Measurements from ENCODE around the gene CNTNAP4. TPM values are rescaled to one million over a fixed set of nuclear protein-coding genes. Genes with fewer than 3 reads are reported as not detected.
A peak's percentile ranks its signal among the peaks of the same experiment; 100 is the strongest.

The CNTNAP4 gene
- total RNA-seq, 1 donor from 2014 or later = not detected

DNA sequence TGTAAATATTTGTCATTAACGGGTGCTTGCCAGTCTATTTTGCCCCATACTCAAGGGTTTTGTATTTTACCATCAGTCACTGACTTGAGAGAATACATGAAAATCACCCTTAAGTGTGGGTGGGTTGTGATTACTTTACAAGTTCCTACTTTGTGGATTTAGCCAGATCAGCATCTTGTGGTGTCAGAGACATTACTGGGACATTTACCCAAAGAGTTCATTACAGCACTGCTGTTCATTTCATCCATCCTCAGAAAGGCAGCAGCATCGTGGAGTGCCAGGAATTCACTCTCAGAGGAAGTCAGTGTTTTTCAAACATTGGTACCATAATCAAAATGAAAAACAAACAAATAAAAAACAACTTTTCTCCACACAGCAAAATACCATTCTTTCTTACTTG lies 110.8 kb downstream of the CNTNAP4 start:
- ATAC-seq (no peak), DNase-seq (ENCODE audit: low spot score) (no peak)

DNA sequence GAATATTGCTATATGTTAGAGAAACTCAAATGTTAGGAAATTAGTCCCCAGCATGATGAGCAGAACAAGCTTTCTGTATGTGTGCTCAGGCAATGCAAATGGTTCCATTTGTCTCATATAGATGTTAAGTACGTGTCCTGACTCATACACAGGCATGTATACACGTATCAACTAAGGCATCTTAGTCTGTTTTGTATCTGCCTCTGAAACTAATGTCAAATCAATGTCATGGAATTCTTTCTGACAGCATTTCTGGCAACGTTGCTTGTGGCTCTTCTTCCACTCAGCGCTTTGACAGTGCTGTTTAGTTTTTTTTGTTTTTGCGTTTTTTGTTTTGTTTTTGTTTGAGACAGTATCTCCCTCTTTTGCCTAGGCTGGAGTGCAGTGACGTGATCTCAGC lies 111.9 kb downstream of the CNTNAP4 start:
- DNase-seq (ENCODE audit: low spot score) = no peak
- ATAC-seq = no peak

DNA sequence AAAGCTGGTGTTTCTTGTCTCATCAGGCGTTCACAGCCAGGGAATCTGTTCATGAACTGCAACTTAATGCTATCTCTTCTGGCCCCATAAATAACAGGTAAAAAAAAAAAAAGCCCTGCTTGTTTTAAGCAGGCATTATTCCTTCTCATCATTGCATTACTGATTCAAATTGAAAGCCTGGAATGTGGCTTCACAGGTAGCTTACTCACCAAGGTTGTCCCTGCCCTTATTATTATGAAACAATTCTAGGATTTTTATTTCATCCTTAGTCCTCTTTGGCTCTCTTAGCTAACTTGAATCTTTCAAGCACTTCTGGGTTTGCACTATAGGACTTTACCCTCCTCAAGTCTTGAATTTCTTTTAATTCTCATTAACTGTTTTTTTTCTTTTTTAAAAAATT lies 113.3 kb downstream of the CNTNAP4 start:
- no peak for ATAC-seq
- no peak for DNase-seq (ENCODE audit: low spot score)

DNA sequence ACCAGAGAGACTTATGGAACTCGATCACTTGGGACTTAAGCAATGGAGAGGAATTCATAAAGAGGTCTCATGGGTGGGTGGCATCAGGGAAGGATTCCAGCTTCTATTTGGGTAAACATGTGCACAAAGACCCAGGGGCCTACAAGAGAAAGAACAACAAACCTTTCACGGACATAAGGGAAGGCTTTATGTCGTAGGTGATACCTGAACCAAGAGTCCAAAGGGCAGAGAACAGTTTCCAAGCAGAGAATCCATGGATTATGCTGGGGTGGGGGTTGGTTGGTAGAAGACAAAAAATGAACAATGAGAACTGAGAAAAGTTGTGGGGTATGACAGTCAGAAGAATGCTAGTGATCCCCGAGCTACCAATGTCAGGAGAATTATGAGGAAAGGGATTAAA lies 119.8 kb downstream of the CNTNAP4 start:
- no peak for DNase-seq (ENCODE audit: low spot score)
- ATAC-seq = no peak

DNA sequence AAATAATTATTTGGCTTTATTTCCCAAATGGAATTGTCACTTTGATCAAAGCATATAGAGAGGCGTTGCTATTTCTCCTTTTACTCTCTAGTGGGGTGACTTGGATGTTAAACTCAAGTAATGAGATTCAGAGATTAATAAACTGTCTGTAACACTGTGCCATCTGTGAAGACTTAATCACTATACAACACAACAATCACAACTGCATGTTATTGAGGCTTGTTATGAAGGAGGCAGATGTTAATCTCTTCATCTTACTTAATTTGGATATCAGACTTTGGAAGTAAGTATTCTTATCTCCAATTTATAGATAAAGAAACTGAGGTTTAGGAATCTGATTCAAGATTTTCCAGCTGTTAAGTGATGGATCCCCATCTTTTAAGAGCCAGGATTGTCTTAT lies 132.5 kb downstream of the CNTNAP4 start:
- no peak for DNase-seq (ENCODE audit: low spot score)
- ATAC-seq = no peak

DNA sequence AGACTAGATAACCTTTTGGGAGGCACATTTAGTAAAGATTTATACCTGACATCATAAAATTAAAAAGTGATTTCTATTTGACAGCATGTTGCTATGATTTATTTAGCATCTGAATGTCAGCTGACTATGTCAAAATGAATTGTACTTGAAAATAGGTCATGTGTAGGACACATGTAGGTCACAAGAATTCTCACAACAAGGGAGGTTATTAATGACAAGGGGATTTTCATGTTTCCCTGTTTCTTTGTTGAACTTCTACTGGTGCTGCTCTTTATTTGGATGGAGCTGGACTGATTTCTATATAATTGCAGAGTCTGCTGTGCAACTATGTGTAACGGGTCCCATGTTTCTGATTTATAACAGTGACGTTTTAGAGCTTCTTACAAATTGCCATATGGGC lies 144.4 kb downstream of the CNTNAP4 start:
- DNase-seq (ENCODE audit: low spot score) (no peak), ATAC-seq (no peak)

DNA sequence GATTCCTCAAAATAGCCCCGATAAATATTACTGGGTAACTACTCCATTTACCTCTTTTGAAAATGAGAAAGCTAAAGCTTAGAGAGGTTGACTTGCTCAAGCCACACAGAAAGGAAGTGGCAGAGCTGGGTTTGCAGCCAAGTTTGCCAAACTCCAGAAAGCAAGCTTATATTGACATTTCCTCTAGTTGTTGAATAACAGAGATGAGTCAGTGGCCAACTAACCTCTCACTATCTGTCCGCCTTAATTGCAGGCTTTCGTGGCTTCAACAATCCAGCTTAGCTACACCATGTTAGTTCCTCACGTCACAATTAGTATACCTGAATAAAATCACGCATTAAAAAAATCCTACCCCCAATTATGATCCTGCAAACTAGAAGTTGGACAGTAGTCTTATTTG lies 151.7 kb downstream of the CNTNAP4 start:
- peak; percentile 99 for ATAC-seq
- DNase-seq (ENCODE audit: low spot score) = peak; percentile 77

DNA sequence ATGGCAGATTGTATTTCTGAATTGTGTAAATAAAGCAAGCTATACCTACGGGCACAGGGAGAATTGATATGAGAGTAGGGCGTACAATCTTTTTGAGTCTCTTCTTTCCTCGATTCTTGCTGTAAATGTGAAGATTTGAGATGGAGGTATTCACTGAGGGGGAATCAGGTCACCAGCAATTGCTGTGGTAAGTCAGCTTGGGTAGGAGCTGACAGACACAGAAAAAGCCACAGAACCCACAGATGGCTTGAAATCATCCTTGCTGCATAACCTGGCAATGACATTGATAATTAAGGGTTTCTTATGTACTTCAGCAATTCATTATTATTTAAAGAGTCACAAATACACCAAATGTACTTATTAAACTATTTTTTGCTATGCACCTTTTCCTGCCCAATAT lies 164.2 kb downstream of the CNTNAP4 start:
- DNase-seq (ENCODE audit: low spot score) (no peak), ATAC-seq (no peak)

DNA sequence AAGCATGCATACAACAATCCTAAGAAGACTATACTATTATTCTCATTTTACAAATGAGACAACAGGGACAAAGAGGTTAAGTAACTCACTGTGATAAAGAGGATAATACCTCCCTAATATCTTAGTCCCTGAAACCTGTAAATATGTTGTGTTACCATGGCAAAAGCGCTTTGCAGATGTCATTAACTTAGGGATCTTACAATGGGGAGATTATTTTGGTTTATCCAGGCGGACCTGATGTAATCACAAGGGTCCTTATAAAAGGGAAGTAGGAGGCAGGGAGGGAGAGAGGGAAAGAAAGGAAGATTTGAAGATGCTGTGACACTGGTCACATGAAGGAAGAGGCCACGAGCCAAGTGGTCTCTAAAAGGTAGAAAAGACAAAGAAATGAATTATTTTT lies 164.7 kb downstream of the CNTNAP4 start:
- DNase-seq (ENCODE audit: low spot score) (no peak), ATAC-seq (no peak)

DNA sequence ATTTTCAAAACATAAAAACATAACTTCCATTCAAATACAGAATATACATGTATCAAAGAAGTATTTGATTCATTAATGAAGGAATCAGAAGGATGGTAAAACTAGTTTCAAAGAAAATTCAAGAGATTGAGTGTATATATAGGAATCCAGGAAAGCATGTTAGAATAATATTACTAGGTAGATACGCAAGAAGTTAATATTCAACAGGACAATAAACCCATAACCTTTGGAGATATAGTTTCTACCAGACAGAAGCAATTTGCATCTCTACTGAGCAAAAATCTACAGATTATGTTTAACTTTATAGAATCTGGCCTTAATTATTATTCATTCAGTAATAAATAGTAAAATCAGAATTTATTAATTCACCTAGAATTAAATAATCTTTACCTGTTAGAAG lies 166.8 kb downstream of the CNTNAP4 start:
- no peak for DNase-seq (ENCODE audit: low spot score)
- ATAC-seq = no peak

DNA sequence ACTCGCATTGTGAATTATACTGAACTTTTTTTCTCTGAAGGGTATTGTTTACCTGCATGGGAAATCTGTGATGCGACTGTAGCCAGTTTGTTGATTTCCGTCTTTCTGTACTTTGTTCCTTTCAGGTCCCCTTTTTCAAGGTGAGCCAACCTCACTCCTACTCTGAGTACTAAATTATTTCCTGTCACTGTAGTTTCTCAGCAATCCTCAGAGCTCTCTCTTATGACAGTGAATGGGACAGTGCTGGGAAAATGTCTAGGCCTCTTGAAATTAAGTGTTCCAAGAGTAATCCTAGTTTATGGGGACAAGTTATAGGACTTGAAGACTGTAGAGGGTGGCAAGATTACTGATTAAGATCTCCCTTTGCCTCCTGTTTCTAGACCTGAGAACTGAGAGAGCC lies 167.6 kb downstream of the CNTNAP4 start:
- no peak for ATAC-seq

DNA sequence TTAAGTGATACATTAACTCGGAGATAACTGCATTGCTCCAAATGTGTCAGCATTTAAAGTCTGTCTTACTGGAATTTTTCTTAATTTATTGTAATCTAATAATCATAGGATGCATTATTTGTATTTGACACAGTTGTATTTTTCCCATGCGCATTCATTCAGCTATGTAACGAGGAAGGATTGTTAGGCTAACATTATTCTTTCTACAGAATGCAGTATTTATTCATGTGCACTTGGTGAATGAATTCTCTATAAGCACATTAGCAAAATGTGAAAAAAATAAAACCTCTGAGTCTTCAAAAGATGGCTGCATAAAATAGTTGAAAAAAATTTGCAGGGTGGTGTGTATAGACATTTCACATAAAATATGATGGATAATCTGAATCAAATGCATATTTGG lies 168.6 kb downstream of the CNTNAP4 start:
- ATAC-seq = no peak
- DNase-seq (ENCODE audit: low spot score) = no peak

More for the DNA sequence above, 167.6 kb downstream of the CNTNAP4 start:
- no peak for DNase-seq (ENCODE audit: low spot score)

DNA sequence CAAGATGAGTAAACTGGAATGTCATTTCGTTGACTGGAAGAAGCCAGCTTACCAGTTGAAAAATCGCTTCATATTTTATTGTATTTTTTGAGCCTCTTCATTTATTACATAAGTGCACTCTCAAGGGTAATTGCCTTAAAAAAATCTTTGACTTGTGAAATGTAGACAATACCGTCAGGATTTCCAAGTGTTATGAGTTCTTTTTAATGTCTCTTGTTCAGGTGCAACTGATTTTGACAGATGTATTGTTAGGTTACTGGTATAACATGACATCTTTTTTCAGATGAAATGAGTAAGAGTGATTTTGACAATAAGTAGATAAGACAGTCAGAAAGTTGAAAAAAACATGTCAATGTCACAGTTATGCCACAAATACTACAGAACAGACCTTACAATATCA lies 169.1 kb downstream of the CNTNAP4 start:
- no peak for DNase-seq (ENCODE audit: low spot score)
- no peak for ATAC-seq

- DNase-seq (ENCODE audit: low spot score) (no peak), ATAC-seq (no peak)
Observed at GRCh38 chr16:76450890-76451289, 173.7 kb downstream of the CNTNAP4 start.

GRCh38 chr16:76455257-76455656 lies 178.1 kb downstream of the CNTNAP4 start:
- DNase-seq (ENCODE audit: low spot score) (no peak), ATAC-seq (no peak)

DNA sequence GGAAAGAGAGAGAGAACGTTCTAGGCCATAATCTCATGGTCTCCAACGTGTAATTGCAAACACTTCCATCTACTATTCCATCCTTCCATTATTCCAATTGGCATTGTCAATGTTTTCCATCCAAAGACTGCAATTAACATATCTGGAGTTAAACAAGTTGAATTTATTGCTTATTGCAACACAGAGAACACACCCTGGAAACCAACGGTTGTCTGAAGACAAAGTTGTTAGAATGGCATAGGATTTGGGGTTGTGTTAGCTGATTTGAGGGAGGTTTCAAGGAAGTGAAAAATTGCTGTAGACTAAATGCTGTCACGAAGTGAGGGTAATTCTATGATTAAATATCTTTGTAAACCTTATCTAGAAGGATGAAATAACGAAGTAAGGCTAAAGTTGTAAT lies 178.8 kb downstream of the CNTNAP4 start:
- ATAC-seq (no peak), DNase-seq (ENCODE audit: low spot score) (no peak)

DNA sequence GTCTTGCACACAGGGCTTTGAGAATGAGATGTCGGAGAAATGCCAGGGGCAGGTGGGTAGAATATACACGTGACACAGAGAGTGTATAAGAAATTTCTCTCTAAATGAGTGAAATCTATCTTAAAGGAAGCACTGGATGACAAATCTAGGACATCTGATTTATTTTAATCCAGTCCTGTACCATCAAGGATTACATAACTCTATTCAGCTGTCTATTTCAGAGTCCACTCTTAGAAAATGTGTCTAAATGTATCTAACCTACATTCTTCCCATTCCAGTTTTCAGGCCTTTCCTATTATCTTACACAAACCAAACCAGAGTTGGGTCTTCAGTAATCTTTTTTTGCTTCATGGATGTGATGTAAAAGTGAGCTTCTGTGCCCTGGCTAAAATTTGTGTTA lies 181.9 kb downstream of the CNTNAP4 start:
- DNase-seq (ENCODE audit: low spot score) = no peak
- ATAC-seq = no peak

GRCh38 chr16:76461836-76462235 lies 184.6 kb downstream of the CNTNAP4 start:
- DNase-seq (ENCODE audit: low spot score) = no peak
- ATAC-seq = no peak

DNA sequence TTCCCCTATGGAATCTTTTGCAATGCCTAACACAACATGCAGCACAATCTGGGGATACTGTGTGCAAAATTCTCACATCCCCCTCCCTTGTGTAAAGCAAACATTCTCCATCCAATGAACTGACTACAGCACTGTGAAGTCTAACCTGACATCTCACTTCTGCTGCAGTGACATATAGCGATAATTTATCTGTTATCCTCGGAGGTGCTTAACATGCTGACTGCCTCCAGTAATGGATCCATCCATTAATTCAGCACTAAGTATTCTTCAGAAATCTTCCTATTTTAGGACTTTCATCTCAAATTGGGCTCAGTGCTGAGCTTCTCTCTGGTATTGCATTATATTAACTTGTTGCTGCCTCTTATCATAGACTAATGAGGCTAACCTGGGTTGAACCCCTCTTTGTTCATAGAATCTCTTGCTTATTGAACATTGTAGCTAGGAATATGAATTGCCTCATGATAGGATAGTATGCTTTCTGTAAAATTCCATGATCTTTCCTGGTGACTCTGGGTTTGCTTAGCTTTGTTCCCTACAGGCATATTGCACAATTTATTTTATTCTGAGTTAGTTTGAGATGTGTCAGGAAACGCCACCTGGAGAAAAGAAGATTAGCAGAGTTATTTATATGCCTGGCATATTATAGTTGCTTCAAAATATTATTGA lies 187.9 kb downstream of the CNTNAP4 start:
- DNase-seq (ENCODE audit: low spot score) (no peak), ATAC-seq (no peak)

DNA sequence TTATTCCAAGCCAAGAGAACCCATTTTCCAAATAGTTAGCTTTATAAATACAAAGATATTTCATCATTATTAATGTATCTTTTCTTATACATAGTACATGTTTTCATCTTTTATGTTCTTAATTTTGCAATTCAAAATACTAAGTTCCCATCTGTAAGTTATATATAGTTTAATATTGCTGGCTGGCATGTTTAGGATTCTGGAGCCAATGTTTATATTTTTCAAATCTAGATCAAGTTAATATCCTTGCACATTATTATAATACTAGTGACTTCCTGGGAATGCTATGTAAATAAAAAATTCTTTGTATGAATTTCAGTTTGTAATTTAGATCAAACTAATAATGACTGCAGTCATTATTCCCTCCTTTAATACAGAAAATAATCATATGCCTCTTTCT lies 189.7 kb downstream of the CNTNAP4 start:
- no peak for ATAC-seq
- no peak for DNase-seq (ENCODE audit: low spot score)

DNA sequence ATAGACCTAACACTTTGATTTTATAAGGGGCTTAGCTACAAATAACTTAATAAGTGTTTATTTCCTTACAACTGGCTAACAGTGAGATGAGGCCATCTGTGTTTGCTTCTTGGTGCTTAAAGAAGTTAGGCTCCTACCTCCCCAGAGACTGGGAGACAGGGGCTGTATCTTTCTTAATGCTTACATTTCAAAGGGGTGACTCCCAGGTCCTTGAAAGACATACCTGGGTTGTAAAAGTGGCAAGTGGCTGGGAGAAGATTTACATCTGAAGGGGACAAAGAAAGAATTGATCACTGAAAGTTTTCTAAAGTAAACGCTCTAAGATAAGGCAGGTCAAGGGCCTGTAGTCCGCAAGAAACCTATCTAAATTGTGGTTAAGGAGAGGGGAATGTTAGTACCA lies 196.8 kb downstream of the CNTNAP4 start:
- no peak for ATAC-seq
- DNase-seq (ENCODE audit: low spot score) = no peak

DNA sequence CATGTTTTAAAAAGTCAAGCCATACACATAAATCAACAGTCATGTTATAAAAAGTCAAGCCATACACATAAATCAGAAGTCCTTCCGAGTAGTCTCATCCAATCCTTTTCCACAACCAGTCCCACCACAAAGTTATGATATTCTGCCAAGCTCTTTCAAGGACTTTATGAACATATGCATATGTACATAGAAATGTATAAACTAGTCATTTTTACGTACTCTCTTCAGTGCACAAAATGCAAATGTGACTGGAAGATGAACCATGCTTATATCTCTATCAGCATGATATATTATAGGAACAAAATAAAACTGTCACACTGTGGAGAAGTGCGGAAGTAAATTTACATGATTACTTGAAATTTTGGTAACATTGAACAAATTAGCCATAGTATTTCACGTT lies 200.9 kb downstream of the CNTNAP4 start:
- DNase-seq (ENCODE audit: low spot score) (no peak), ATAC-seq (no peak)

GRCh38 chr16:76483307-76483909 lies 206.2 kb downstream of the CNTNAP4 start:
- ATAC-seq (no peak), DNase-seq (ENCODE audit: low spot score) (no peak)

All from left lobe of liver (tissue), 2 donors.